ENCODE measurements around the gene PICALM. TPM values are rescaled to one million over a fixed set of nuclear protein-coding genes. Genes with fewer than 3 reads are reported as not detected.

Gene PICALM
- total and polyA plus RNA-seq, 4 donors = 19.3 to 317 (median 108) TPM

GRCh38 chr11:86043765-86044503, 24.9 kb downstream of the PICALM start:
- H3K9me3 ChIP-seq (ENCODE audit: control insufficient read depth in 4 of 4, low read length in 3 of 4) = no peaks in the 10 kb centered on the region
- no peak overlapping the region for H3K9ac ChIP-seq (ENCODE audit: low read depth in 1 of 2, low read length in 2 of 2)
- H3K4me3 ChIP-seq (ENCODE audit: low read depth in 1 of 3, low read length in 3 of 3) = no peak overlapping the region
- peak overlapping the region in 1 of 2 donors; percentile 38 for H3K27ac ChIP-seq (ENCODE audit: low read depth in 1 of 2, low read length in 2 of 2)
- no peak for DNase-seq (ENCODE audit: low spot score)
- H3K4me1 ChIP-seq (ENCODE audit: control insufficient read depth in 4 of 4, insufficient read depth in 4 of 4, low read length in 3 of 4) = peaks cover 15 to 58% (median 41%) of the 10 kb centered on the region in 4 donors
- TF ChIP-seq YY1 (IDR thresholded peaks at IDR 0.05) (no peak), EGR1 (IDR thresholded peaks at IDR 0.05; ENCODE audit: low read depth in 2 of 2) (no peak), TAF1 (conservative IDR thresholded peaks at IDR 0.05) (no peak), HNF4G (IDR thresholded peaks at IDR 0.05) (no peak), NR2F2 (IDR thresholded peaks at IDR 0.05) (no peak), CTCF (IDR thresholded peaks at IDR 0.05; ENCODE audit: low read depth, low read length, missing input control) (no peak), RXRA (IDR thresholded peaks at IDR 0.05) (no peak), GABPA (IDR thresholded peaks at IDR 0.05 in 1 of 2, conservative IDR thresholded peaks at IDR 0.05 in 1 of 2) (no peak), ZBTB33 (IDR thresholded peaks at IDR 0.05) (no peak)
- WGBS = 81% methylated on average over 9 of the region's 9 CpGs
- no peaks in the 10 kb centered on the region for H3K27me3 ChIP-seq (ENCODE audit: control insufficient read depth in 4 of 4, insufficient read depth in 4 of 4, low read length in 3 of 4)
- no peaks in the 10 kb centered on the region for H3K36me3 ChIP-seq (ENCODE audit: control insufficient read depth in 4 of 4, insufficient read depth in 3 of 4, low read depth in 1 of 4, low read length in 3 of 4)

- Histone ChIP-seq H3K4me3 (ENCODE audit: low read depth in 1 of 3, low read length in 3 of 3) (no peak overlapping the region), H3K36me3 (ENCODE audit: control insufficient read depth in 4 of 4, insufficient read depth in 3 of 4, low read depth in 1 of 4, low read length in 3 of 4) (peaks cover 0 to 1% (median 0%) of the 10 kb centered on the region in 4 donors), H3K9ac (ENCODE audit: low read depth in 1 of 2, low read length in 2 of 2) (peak overlapping the region in 1 of 2 donors; percentile 62), H3K27ac (ENCODE audit: low read depth in 1 of 2, low read length in 2 of 2) (peak overlapping the region in 1 of 2 donors; percentile 23), H3K27me3 (ENCODE audit: control insufficient read depth in 4 of 4, insufficient read depth in 4 of 4, low read length in 3 of 4) (no peaks in the 10 kb centered on the region), H3K9me3 (ENCODE audit: control insufficient read depth in 4 of 4, low read length in 3 of 4) (no peaks in the 10 kb centered on the region), H3K4me1 (ENCODE audit: control insufficient read depth in 4 of 4, insufficient read depth in 4 of 4, low read length in 3 of 4) (peaks cover 8 to 47% (median 36%) of the 10 kb centered on the region in 4 donors)
- TF ChIP-seq ZBTB33 (IDR thresholded peaks at IDR 0.05) (no peak), CTCF (IDR thresholded peaks at IDR 0.05; ENCODE audit: low read depth, low read length, missing input control) (peak; percentile 91), HNF4A (conservative IDR thresholded peaks at IDR 0.05) (peak; percentile 12 to 34), MAX (IDR thresholded peaks at IDR 0.05) (peak; percentile 26), RXRA (IDR thresholded peaks at IDR 0.05) (peak; percentile 20 to 50), FOXA1 (IDR thresholded peaks at IDR 0.05) (peak; percentile 20), ATF3 (IDR thresholded peaks at IDR 0.05) (no peak), RAD21 (IDR thresholded peaks at IDR 0.05) (peak; percentile 94 to 98)
- DNase-seq (ENCODE audit: low spot score) = no peak
- WGBS = 0% methylated on average over 2 of the region's 2 CpGs
These were observed 26.9 kb downstream of the PICALM start for GRCh38 chr11:86041975-86042378.

Measured in liver (tissue), 9 donors.